Activated naive CD8-positive, alpha-beta T cell treated with anti-CD3 and anti-CD28 coated beads, Interleukin-2, amount 50 U/mL, for 24 hours (primary cell): ENCODE results near the gene DCAF5.
A peak's percentile ranks its signal among the peaks of the same experiment; 100 is the strongest.

ENCODE experiments used
- ATAC-seq: fragments of 150-1000 bp; cut with Tn5 transposase; one replicate; pipeline ENCODE4 v1.10.0; 2021
- DNase-seq: peaks from one replicate; pipeline ENCODE4 v3.0.0; 2021
- H3K27ac Mint-ChIP-seq: one replicate; pipeline ENCODE4 v1.8.0; 2021; ENCODE audit warnings: mild to moderate bottlenecking, mixed read lengths
- H3K27me3 Mint-ChIP-seq: one replicate; pipeline ENCODE4 v1.8.0; 2021; ENCODE audit warnings: mixed read lengths
- H3K36me3 Mint-ChIP-seq: one replicate; pipeline ENCODE4 v1.8.0; 2021; ENCODE audit warnings: low read depth, mixed read lengths
- H3K4me1 Mint-ChIP-seq: one replicate; pipeline ENCODE4 v1.8.0; 2021; ENCODE audit warnings: mixed read lengths
- H3K4me3 Mint-ChIP-seq: one replicate; pipeline ENCODE4 v1.8.0; 2021; ENCODE audit warnings: mild to moderate bottlenecking, moderate library complexity, mixed read lengths
- H3K9me3 Mint-ChIP-seq: one replicate; pipeline ENCODE4 v1.8.0; 2021; ENCODE audit warnings: mixed read lengths

Gene DCAF5

DNA sequence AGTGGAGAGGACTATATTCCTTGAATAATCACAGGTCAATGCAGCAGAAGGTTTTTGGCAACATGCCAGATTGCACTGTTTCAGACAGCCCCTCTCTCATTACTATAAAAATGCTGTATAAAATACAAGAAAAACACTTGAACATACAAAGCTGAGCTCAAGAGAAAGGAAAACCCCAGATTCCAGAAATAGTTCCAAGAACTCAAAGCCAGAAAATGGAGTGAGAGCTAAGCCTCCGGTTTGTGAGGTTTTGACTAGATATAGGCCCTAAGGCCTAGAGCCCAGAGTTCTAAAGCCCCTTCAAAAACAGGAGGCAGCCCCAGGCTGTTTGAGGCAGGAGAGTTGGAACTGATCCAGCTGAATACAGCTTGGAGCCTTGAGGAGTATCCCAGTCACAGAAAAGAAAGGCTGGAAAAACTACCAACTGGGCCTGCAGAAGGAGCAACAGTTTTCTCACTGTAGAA, 144.5 kb downstream of the DCAF5 start:
- H3K27ac Mint-ChIP-seq: no peak overlapping the region
- no peaks in the 10 kb centered on the region for H3K36me3 Mint-ChIP-seq
- H3K27me3 Mint-ChIP-seq: no peaks in the 10 kb centered on the region
- ATAC-seq (no peak), DNase-seq (no peak)
- H3K4me1 Mint-ChIP-seq: peaks cover 12% of the 10 kb centered on the region
- H3K9me3 Mint-ChIP-seq: no peaks in the 10 kb centered on the region
- no peak overlapping the region for H3K4me3 Mint-ChIP-seq

DNA sequence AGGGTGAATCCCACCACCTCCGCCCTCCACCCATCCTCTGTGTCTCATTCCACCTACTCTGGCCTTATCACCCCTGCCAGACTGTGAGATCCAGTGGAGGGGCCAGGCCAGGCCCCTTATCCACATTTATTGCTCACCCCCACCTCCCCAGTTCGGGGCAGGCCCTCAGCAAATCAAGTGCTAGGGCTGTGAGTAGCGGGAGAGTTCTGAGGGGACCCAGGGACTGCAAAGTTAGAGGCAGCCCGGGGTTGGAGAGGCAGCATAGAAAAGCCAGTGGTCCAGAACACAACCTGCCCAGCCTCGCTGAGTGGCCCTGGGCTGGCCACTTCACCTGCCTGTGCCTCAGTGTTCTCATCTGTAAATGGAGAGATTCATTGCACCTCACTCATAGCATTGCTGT, 146.6 kb downstream of the DCAF5 start:
- no peak overlapping the region for H3K27ac Mint-ChIP-seq

GRCh38 chr14:69005432-69006148, 147.3 kb downstream of the DCAF5 start:
- no peak overlapping the region for H3K27ac Mint-ChIP-seq
- DNase-seq (no peak), ATAC-seq (peak; percentile 42)
- no peak overlapping the region for H3K4me3 Mint-ChIP-seq
- peaks cover 8% of the 10 kb centered on the region for H3K4me1 Mint-ChIP-seq
- H3K36me3 Mint-ChIP-seq: no peaks in the 10 kb centered on the region
- no peaks in the 10 kb centered on the region for H3K9me3 Mint-ChIP-seq
- peaks cover 1% of the 10 kb centered on the region for H3K27me3 Mint-ChIP-seq

More for the DNA sequence above, 146.6 kb downstream of the DCAF5 start:
- no peaks in the 10 kb centered on the region for H3K9me3 Mint-ChIP-seq
- DNase-seq (no peak), ATAC-seq (no peak)
- peaks cover 12% of the 10 kb centered on the region for H3K4me1 Mint-ChIP-seq
- H3K4me3 Mint-ChIP-seq: no peak overlapping the region
- no peaks in the 10 kb centered on the region for H3K36me3 Mint-ChIP-seq
- peaks cover 1% of the 10 kb centered on the region for H3K27me3 Mint-ChIP-seq

GRCh38 chr14:69004731-69005431, 148.0 kb downstream of the DCAF5 start:
- DNase-seq (no peak), ATAC-seq (no peak)
- no peak overlapping the region for H3K4me3 Mint-ChIP-seq
- H3K4me1 Mint-ChIP-seq: peaks cover 4% of the 10 kb centered on the region
- H3K27me3 Mint-ChIP-seq: peaks cover 1% of the 10 kb centered on the region
- H3K36me3 Mint-ChIP-seq: no peaks in the 10 kb centered on the region
- H3K9me3 Mint-ChIP-seq: no peaks in the 10 kb centered on the region
- H3K27ac Mint-ChIP-seq: no peak overlapping the region

- no peaks in the 10 kb centered on the region for H3K9me3 Mint-ChIP-seq
- H3K27ac Mint-ChIP-seq: no peak overlapping the region
- H3K36me3 Mint-ChIP-seq: no peaks in the 10 kb centered on the region
- DNase-seq: no peak
- H3K4me1 Mint-ChIP-seq: peaks cover 4% of the 10 kb centered on the region
- H3K27me3 Mint-ChIP-seq: peaks cover 1% of the 10 kb centered on the region
- H3K4me3 Mint-ChIP-seq: no peak overlapping the region
- no peak for ATAC-seq
Observed at GRCh38 chr14:69003626-69004025, 149.3 kb downstream of the DCAF5 start.

- no peak for DNase-seq
- H3K4me1 Mint-ChIP-seq: peaks cover 4% of the 10 kb centered on the region
- H3K36me3 Mint-ChIP-seq: no peaks in the 10 kb centered on the region
- H3K4me3 Mint-ChIP-seq: no peak overlapping the region
- ATAC-seq: no peak
- H3K27me3 Mint-ChIP-seq: peaks cover 1% of the 10 kb centered on the region
- no peak overlapping the region for H3K27ac Mint-ChIP-seq
- H3K9me3 Mint-ChIP-seq: no peaks in the 10 kb centered on the region
Observed at GRCh38 chr14:69002069-69002468, 150.8 kb downstream of the DCAF5 start.

- Mint-ChIP-seq H3K36me3 (no peaks in the 10 kb centered on the region), H3K4me1 (peaks cover 4% of the 10 kb centered on the region)
- ATAC-seq: no peak
Observed at GRCh38 chr14:69001375-69001774, 151.5 kb downstream of the DCAF5 start.

More at GRCh38 chr14:69001375-69001774, 151.5 kb downstream of the DCAF5 start:
- Mint-ChIP-seq H3K4me3 (no peak overlapping the region), H3K27ac (no peak overlapping the region), H3K27me3 (peaks cover 1% of the 10 kb centered on the region), H3K9me3 (no peaks in the 10 kb centered on the region)
- DNase-seq: no peak
